ENCODE measurements around the gene ZCCHC9. TPM values are rescaled to one million over a fixed set of nuclear protein-coding genes. Genes with fewer than 3 reads are reported as not detected.

ZCCHC9 gene
- total RNA-seq, 1 experiment from 2014 or later = 16.5 TPM

- H3K27me3 ChIP-seq (replicated peaks; ENCODE audit: insufficient read depth, low read depth, low read length, poor library complexity) = no peaks in the 10 kb centered on the region
- intact Hi-C loops (cut with micrococcal nuclease; ENCODE audit: unreplicated experiment) = no loop called here
- H3K27ac ChIP-seq (ENCODE audit: low read depth, low read length, poor library complexity, severe bottlenecking) = no peak overlapping the region
- no peaks in the 10 kb centered on the region for H3K9me3 ChIP-seq (ENCODE audit: low read depth, low read length, poor library complexity, severe bottlenecking)
- no TSS peak for BruUV-seq (replicated peaks)
- no peaks in the 10 kb centered on the region for H3K36me3 ChIP-seq (ENCODE audit: insufficient read depth, low read length, poor library complexity, severe bottlenecking)
- ChIA-PET CTCF (no interaction called here), POLR2A (ENCODE audit: low non-redundant PET) (no interaction called here)
- TF ChIP-seq EZH2 (IDR thresholded peaks at IDR 0.05; ENCODE audit: borderline replicate concordance, low read depth, low read length, poor library complexity, severe bottlenecking) (no peak), CTCF (conservative IDR thresholded peaks at IDR 0.05; ENCODE audit: low read depth, low read length) (no peak)
- H3K4me1 ChIP-seq (ENCODE audit: insufficient read depth, low read length, poor library complexity, severe bottlenecking) = no peaks in the 10 kb centered on the region
- H3K4me3 ChIP-seq (ENCODE audit: low read depth, low read length, poor library complexity, severe bottlenecking) = no peak overlapping the region
- DNase-seq (ENCODE audit: low spot score) = no peak
These were observed 11.9 kb downstream of the ZCCHC9 start for GRCh38 chr5:81313278-81313677.

GRCh38 chr5:81313686-81314085 is 12.3 kb downstream of the ZCCHC9 start:
- no peak for DNase-seq (ENCODE audit: low spot score)
- H3K36me3 ChIP-seq (ENCODE audit: insufficient read depth, low read length, poor library complexity, severe bottlenecking) = no peaks in the 10 kb centered on the region
- no peak for TF ChIP-seq EZH2 (IDR thresholded peaks at IDR 0.05; ENCODE audit: borderline replicate concordance, low read depth, low read length, poor library complexity, severe bottlenecking)
- TF ChIP-seq CTCF (conservative IDR thresholded peaks at IDR 0.05; ENCODE audit: low read depth, low read length) = no peak
- no peaks in the 10 kb centered on the region for H3K9me3 ChIP-seq (ENCODE audit: low read depth, low read length, poor library complexity, severe bottlenecking)
- no TSS peak for BruUV-seq (replicated peaks)
- no peaks in the 10 kb centered on the region for H3K4me1 ChIP-seq (ENCODE audit: insufficient read depth, low read length, poor library complexity, severe bottlenecking)
- H3K4me3 ChIP-seq (ENCODE audit: low read depth, low read length, poor library complexity, severe bottlenecking) = no peak overlapping the region
- no peak overlapping the region for H3K27ac ChIP-seq (ENCODE audit: low read depth, low read length, poor library complexity, severe bottlenecking)
- CTCF ChIA-PET = no interaction called here
- POLR2A ChIA-PET (ENCODE audit: low non-redundant PET) = no interaction called here
- H3K27me3 ChIP-seq (replicated peaks; ENCODE audit: insufficient read depth, low read depth, low read length, poor library complexity) = no peaks in the 10 kb centered on the region
- intact Hi-C loops (cut with micrococcal nuclease; ENCODE audit: unreplicated experiment) = no loop called here

- no peak overlapping the region for H3K27ac ChIP-seq (ENCODE audit: low read depth, low read length, poor library complexity, severe bottlenecking)
- H3K36me3 ChIP-seq (ENCODE audit: insufficient read depth, low read length, poor library complexity, severe bottlenecking) = no peaks in the 10 kb centered on the region
- H3K27me3 ChIP-seq (replicated peaks; ENCODE audit: insufficient read depth, low read depth, low read length, poor library complexity) = no peaks in the 10 kb centered on the region
- H3K9me3 ChIP-seq (ENCODE audit: low read depth, low read length, poor library complexity, severe bottlenecking) = no peaks in the 10 kb centered on the region
- no peak overlapping the region for H3K4me3 ChIP-seq (ENCODE audit: low read depth, low read length, poor library complexity, severe bottlenecking)
- ChIA-PET POLR2A (ENCODE audit: low non-redundant PET) (no interaction called here), CTCF (interaction anchor here (0.6 kb wide), 1 partner anchor 10 kb away, joined by 3 read pairs; no protein-coding TSS in a partner anchor)
- no peaks in the 10 kb centered on the region for H3K4me1 ChIP-seq (ENCODE audit: insufficient read depth, low read length, poor library complexity, severe bottlenecking)
- intact Hi-C loops (cut with micrococcal nuclease; ENCODE audit: unreplicated experiment) = no loop called here
- no TSS peak for BruUV-seq (replicated peaks)
- no peak for DNase-seq (ENCODE audit: low spot score)
- no peak for TF ChIP-seq EZH2 (IDR thresholded peaks at IDR 0.05; ENCODE audit: borderline replicate concordance, low read depth, low read length, poor library complexity, severe bottlenecking)
- no peak for TF ChIP-seq CTCF (conservative IDR thresholded peaks at IDR 0.05; ENCODE audit: low read depth, low read length)
These were observed 13.2 kb downstream of the ZCCHC9 start for GRCh38 chr5:81314581-81314980.
